Measurements from ENCODE around the gene CPNE7.
A peak's percentile ranks its signal among the peaks of the same experiment; 100 is the strongest.
"Not testable (repeated sequence)": the region's sequence is repeated elsewhere in the genome, so short reads cannot be mapped to it uniquely, and the experiment has no call there.

The CPNE7 gene

GRCh38 chr16:89617036-89617435 is 41.5 kb downstream of the CPNE7 start:
- no peak for FAIRE-seq

GRCh38 chr16:89618109-89618998 is 42.8 kb downstream of the CPNE7 start:
- FAIRE-seq, result no peak
- no peak for DNase-seq (ENCODE audit: extremely low spot score, insufficient read length, low read depth)

More at GRCh38 chr16:89617036-89617435, 41.5 kb downstream of the CPNE7 start:
- no peak for DNase-seq (ENCODE audit: extremely low spot score, insufficient read length, low read depth)

DNA sequence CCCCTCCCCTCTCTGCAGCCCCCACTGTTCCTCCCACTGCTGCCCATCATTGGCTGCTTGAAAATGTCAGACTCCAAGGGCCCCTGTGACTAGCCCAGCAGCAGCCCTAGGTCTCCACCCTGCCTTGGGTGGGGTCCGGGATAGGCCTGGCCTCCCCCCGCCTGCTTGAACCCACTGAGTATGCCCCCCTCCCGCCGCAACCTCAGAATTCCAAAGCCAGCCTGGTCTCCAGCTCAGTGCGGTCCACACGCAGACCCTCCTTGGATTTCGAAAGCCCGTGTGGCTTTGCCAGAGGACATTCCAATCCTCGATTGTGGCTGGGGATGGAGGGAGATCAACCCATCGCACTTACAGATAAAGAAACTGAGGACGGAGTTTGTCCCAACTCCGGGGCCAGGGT is 44.3 kb downstream of the CPNE7 start:
- DNase-seq (ENCODE audit: extremely low spot score, insufficient read length, low read depth), result no peak
- FAIRE-seq, result no peak

GRCh38 chr16:89620406-89620841 is 44.9 kb downstream of the CPNE7 start:
- DNase-seq (ENCODE audit: extremely low spot score, insufficient read length, low read depth) (no peak), FAIRE-seq (no peak)

DNA sequence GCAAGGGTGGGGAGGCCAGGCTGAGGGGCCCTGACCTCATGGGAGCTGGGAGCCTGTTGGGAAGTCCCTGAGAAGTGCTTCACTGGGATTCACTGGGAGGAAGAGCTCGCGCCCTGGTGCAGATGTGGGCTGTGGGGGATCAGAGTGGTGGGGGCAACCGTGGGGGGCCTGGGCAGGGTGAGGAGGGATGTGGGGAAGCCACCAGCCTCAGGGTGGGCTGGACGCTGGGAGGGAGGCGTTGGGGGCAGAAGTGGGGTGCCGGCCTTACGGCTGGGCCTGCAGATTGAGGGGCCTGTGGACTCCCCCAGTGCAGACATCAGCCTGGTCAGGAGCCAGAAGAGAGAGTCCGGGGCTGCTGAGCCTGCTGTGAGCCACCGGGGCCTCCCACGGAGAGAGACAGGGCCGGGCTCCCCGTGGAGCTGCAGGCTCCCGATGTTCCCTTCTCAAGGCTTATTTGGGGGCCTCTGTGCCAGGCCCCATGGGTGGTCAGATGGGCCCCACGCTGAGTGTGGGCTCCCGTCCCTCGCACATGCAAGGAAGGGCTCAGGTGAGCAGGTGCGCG is 45.7 kb downstream of the CPNE7 start:
- DNase-seq (ENCODE audit: extremely low spot score, insufficient read length, low read depth) (no peak), FAIRE-seq (no peak)

GRCh38 chr16:89621698-89622409 is 46.3 kb downstream of the CPNE7 start:
- FAIRE-seq (no peak), DNase-seq (ENCODE audit: extremely low spot score, insufficient read length, low read depth) (no peak)

DNA sequence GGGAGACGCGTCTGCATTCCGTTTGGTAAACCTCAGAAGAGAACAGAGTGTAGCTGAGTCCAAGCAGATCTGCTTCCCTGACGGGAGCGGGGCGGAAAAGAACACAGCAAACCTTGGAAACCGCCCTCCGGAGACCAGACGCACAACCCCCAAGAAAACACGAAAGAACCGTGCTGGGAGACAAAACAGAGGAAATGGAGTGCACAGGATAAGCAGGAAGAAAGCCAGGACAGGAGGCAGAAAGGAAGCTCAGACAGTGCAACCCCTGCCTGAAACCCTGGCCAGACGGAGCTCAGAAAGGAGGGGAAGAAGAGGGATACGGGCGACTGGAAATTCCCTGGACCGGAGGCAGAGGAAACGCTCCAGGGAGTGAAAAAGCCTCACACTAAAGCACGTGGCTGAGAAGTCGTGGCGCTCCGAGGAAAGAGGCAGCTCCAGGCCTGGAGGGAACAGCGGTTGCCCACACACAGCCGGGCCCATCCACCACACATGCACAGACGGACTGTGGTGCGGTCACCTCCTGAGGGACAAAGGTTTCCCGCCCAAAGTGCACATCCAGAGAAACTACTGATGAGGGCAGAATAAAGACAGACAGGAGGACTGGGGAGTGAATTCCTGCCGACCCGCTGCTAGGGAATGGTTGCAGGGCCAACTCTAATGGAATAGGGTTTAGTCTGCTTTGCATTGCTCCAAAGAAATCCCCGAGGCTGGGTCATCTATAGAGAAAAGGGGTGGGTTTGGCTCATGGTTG is 48.1 kb downstream of the CPNE7 start:
- no peak for DNase-seq (ENCODE audit: extremely low spot score, insufficient read length, low read depth)
- no peak for FAIRE-seq

DNA sequence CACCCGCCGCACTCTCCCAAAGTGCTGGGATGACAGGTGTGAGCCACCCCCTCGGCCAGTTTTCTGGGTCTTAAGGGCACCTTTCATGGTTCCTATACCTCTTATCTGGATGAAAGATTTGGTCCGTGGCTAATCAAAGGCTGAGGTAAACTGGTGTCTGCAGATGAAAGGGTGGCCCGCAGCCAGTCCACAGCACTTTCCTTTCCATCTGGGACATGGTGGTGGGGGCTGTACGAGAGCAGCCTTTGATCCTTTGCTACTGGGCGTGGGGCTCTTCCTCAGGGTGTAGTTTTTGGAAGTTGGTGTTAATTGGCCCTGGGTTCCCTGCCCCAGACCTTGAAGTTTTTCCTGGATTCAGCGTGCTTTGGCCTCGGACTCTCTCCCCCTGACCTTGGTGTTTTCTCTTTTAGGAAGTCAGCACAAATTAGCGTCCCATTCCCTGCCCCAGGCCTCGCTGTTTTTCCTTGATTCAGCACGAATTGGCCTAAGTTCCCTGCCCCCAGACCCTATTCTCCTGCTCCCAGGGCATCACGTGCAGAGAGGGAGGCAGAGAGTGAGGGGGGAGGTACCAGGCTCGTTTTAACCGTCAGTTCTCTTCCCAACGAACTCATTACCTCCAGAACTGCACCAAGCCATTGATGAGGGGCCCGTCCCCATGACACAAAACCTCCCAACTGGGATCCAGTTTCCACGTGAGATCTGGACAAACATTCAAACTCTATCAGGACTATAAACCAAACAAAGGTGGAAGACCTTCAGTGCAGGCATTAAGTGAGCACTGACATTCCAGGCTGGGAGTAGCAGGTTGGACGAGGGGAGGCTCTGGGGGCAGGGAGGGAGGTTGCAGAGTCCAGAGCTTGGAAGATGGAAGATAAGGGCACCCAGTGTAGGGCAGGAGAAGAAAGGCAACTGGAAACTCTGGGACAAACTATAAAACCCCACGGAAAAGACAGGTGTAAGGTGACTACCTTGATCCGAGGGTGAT is 49.5 kb downstream of the CPNE7 start:
- DNase-seq (ENCODE audit: extremely low spot score, insufficient read length, low read depth) (no peak), FAIRE-seq (no peak)

GRCh38 chr16:89629827-89630610 is 54.5 kb downstream of the CPNE7 start:
- DNase-seq (ENCODE audit: extremely low spot score, insufficient read length, low read depth) (no peak), FAIRE-seq (no peak)

DNA sequence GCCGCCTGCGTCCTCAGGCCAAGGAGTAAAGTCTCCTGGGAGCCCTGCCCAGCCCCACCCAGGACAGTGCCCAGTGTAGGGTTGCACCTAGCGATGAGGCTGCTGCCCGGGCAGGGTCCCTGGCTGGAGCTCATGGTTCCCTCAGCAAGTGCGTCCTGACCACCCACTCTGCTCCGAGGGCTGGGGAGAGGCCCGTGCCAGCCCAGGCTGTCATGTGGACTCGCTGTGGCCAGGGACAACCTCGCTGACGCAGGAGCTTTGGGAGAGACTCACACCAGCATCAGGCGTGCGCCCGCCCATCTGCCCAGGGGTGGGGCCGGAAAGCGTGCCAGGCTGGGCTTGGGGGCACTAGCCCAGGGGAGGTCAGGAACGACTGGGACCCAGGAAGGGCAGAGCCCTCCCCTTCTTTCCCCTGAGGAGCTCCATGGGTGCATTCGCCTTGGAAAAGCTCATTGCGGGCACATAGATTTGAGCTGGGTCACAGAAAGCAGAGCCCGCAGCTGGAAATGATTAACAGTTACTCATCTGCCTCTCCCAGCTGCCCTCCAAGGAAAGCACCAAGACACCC is 57.6 kb downstream of the CPNE7 start:
- FAIRE-seq, result no peak
- no peak for DNase-seq (ENCODE audit: extremely low spot score, insufficient read length, low read depth)

- FAIRE-seq, result peak; percentile 65
- not testable (repeated sequence) for DNase-seq (ENCODE audit: extremely low spot score, insufficient read length, low read depth)
These were observed 59.2 kb downstream of the CPNE7 start for GRCh38 chr16:89634463-89635385.

GRCh38 chr16:89636663-89637062 is 61.1 kb downstream of the CPNE7 start:
- DNase-seq (ENCODE audit: extremely low spot score, insufficient read length, low read depth), result no peak
- FAIRE-seq, result no peak

GRCh38 chr16:89637379-89637778 is 61.8 kb downstream of the CPNE7 start:
- DNase-seq (ENCODE audit: extremely low spot score, insufficient read length, low read depth) (no peak), FAIRE-seq (no peak)

- FAIRE-seq (no peak), DNase-seq (ENCODE audit: extremely low spot score, insufficient read length, low read depth) (no peak)
These were observed 62.9 kb downstream of the CPNE7 start for GRCh38 chr16:89638455-89638854.

- FAIRE-seq (no peak), DNase-seq (ENCODE audit: extremely low spot score, insufficient read length, low read depth) (no peak)
These were observed 63.8 kb downstream of the CPNE7 start for GRCh38 chr16:89639385-89639784.

DNA sequence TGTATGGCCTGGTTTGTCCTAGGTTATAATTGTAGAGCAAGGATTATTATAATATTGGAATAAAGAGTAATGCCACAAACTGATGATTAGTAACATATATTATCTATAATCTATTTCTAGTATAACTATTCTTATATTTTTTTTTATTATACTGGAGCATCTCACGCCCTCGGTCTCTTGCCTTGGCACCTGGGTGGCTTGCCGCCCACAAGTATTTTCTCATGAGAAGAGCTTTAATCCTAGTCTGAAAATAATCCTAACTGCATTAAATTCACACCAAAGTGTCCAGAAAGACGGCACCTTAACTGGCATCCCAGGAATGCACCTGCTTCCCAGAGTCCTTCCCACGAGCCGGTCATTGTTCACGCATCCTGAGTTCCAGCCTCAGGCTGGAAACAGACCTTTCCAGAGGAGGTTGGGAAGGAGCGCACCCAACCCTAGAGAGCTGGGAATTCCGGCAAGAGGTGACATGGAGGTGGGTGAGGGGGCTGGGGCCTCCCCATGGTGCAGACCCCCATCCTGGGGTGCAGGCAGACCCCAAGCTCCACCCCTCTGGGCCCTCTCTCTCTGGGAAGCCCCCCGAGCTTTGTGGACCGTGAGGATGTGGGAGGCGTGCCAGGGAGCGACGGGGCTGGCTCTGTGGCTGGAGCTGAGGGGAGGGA is 66.0 kb downstream of the CPNE7 start:
- DNase-seq (ENCODE audit: extremely low spot score, insufficient read length, low read depth), result no peak
- no peak for FAIRE-seq

Data from GM18507 (cell line).